GM20000 (cell line): Measurements from ENCODE around the gene GPX3.

Experiments
- DNase-seq: peaks from one replicate; pipeline ENCODE4 v3.0.0; 2012; ENCODE audit warnings: low spot score
- CTCF ChIP-seq: IDR thresholded peaks from 2 replicates; pipeline ENCODE4 v1.5.1; 2012; ENCODE audit warnings: mild to moderate bottlenecking, control low read depth; ENCODE audit errors: extremely low read depth, missing control alignments

Gene GPX3

GRCh38 chr5:151051931-151052608 lies 31.7 kb downstream of the GPX3 start:
- TF ChIP-seq CTCF = no peak
- no peak for DNase-seq

GRCh38 chr5:151052836-151053235 lies 32.4 kb downstream of the GPX3 start:
- DNase-seq = no peak
- no peak for TF ChIP-seq CTCF

GRCh38 chr5:151053796-151054462 lies 33.5 kb downstream of the GPX3 start:
- no peak for DNase-seq

GRCh38 chr5:151054709-151055108 lies 34.3 kb downstream of the GPX3 start:
- no peak for TF ChIP-seq CTCF
- no peak for DNase-seq

More at GRCh38 chr5:151053796-151054462, 33.5 kb downstream of the GPX3 start:
- TF ChIP-seq CTCF = no peak

GRCh38 chr5:151055336-151055735 lies 34.9 kb downstream of the GPX3 start:
- no peak for TF ChIP-seq CTCF
- DNase-seq = no peak

- TF ChIP-seq CTCF = no peak
- no peak for DNase-seq
Measured at GRCh38 chr5:151056379-151057325, 36.3 kb downstream of the GPX3 start.

GRCh38 chr5:151058301-151058700 lies 37.9 kb downstream of the GPX3 start:
- DNase-seq = no peak
- TF ChIP-seq CTCF = no peak
